ENCODE data around the gene IL20. TPM values are rescaled to one million over a fixed set of nuclear protein-coding genes. Genes with fewer than 3 reads are reported as not detected.

IL20 gene
- polyA plus RNA-seq, 1 donor from 2014 or later: not detected

Other genes with a start within 250 kb of the IL20 start
- gene DYRK3, start 230.1 kb upstream of the IL20 start, polyA plus RNA-seq: 7.5 and 8.3 TPM in 2 replicates
- 9.0 and 9.1 TPM in 2 replicates for gene MAPKAPK2, start 180.7 kb upstream of the IL20 start, polyA plus RNA-seq
- not detected in 2 replicates for gene IL19, start 94.8 kb upstream of the IL20 start, polyA plus RNA-seq
- not detected in 2 replicates for gene IL10, start 93.1 kb upstream of the IL20 start, polyA plus RNA-seq
- gene IL24, start 31.8 kb downstream of the IL20 start, polyA plus RNA-seq: not detected in 2 replicates
- not detected in 2 replicates for gene FCMR, start 56.3 kb downstream of the IL20 start, polyA plus RNA-seq
- gene PIGR, start 80.8 kb downstream of the IL20 start, polyA plus RNA-seq: not detected in 2 replicates
- gene FCAMR, start 104.8 kb downstream of the IL20 start, polyA plus RNA-seq: not detected in 2 replicates
- not detected in 2 replicates for gene C1orf116, start 167.1 kb downstream of the IL20 start, polyA plus RNA-seq
- gene YOD1, start 185.6 kb downstream of the IL20 start, polyA plus RNA-seq: 9.3 and 9.9 TPM in 2 replicates
- gene PFKFB2, start 187.7 kb downstream of the IL20 start, polyA plus RNA-seq: 9.3 and 9.8 TPM in 2 replicates
- gene C4BPB, start 223.2 kb downstream of the IL20 start, polyA plus RNA-seq: not detected in 2 replicates
- gene C4BPA, start 238.6 kb downstream of the IL20 start, polyA plus RNA-seq: not detected in 2 replicates